ENCODE data around the gene CCL25. TPM values are rescaled to one million over a fixed set of nuclear protein-coding genes. Genes with fewer than 3 reads are reported as not detected.

CCL25 gene
- total and polyA plus RNA-seq, 4 donors, result 0.50 to 0.73 TPM; not detected in 2

- H3K36me3 ChIP-seq (ENCODE audit: control insufficient read depth, insufficient read depth, low read length), result peaks cover 69% of the 10 kb centered on the region
- no peak overlapping the region for H3K4me3 ChIP-seq (ENCODE audit: low read depth, low read length)
- no peak overlapping the region for H3K27ac ChIP-seq (ENCODE audit: low read depth, low read length)
- H3K9me3 ChIP-seq (ENCODE audit: control insufficient read depth, insufficient read depth, low read length), result no peaks in the 10 kb centered on the region
- no peaks in the 10 kb centered on the region for H3K4me1 ChIP-seq (ENCODE audit: control insufficient read depth, insufficient read depth, low read length)
- WGBS (ENCODE audit: insufficient coverage), result 89% methylated on average over 2 of the region's 2 CpGs
- no peak for DNase-seq (ENCODE audit: low read depth in 4 of 6, low spot score in 6 of 6)
- H3K27me3 ChIP-seq (ENCODE audit: control insufficient read depth, insufficient read depth, low read length), result no peaks in the 10 kb centered on the region
Observed at GRCh38 chr19:8107301-8107903, 54.8 kb downstream of the CCL25 start.

- WGBS (ENCODE audit: insufficient coverage), result 89% methylated on average over 18 of the region's 19 CpGs
- Histone ChIP-seq H3K9me3 (ENCODE audit: control insufficient read depth, insufficient read depth, low read length) (no peaks in the 10 kb centered on the region), H3K27me3 (ENCODE audit: control insufficient read depth, insufficient read depth, low read length) (no peaks in the 10 kb centered on the region), H3K4me3 (ENCODE audit: low read depth, low read length) (no peak overlapping the region), H3K36me3 (ENCODE audit: control insufficient read depth, insufficient read depth, low read length) (peaks cover 62% of the 10 kb centered on the region), H3K4me1 (ENCODE audit: control insufficient read depth, insufficient read depth, low read length) (no peaks in the 10 kb centered on the region), H3K27ac (ENCODE audit: low read depth, low read length) (no peak overlapping the region)
- no peak for DNase-seq (ENCODE audit: low read depth in 4 of 6, low spot score in 6 of 6)
Observed at GRCh38 chr19:8108560-8109445, 56.2 kb downstream of the CCL25 start.

- no peaks in the 10 kb centered on the region for H3K27me3 ChIP-seq (ENCODE audit: control insufficient read depth, insufficient read depth, low read length)
- no peaks in the 10 kb centered on the region for H3K9me3 ChIP-seq (ENCODE audit: control insufficient read depth, insufficient read depth, low read length)
- no peaks in the 10 kb centered on the region for H3K4me1 ChIP-seq (ENCODE audit: control insufficient read depth, insufficient read depth, low read length)
- no peak overlapping the region for H3K27ac ChIP-seq (ENCODE audit: low read depth, low read length)
- no peak for DNase-seq (ENCODE audit: low read depth in 4 of 6, low spot score in 6 of 6)
- H3K4me3 ChIP-seq (ENCODE audit: low read depth, low read length), result no peak overlapping the region
- WGBS (ENCODE audit: insufficient coverage), result 79% methylated on average over 6 of the region's 12 CpGs
- peaks cover 57% of the 10 kb centered on the region for H3K36me3 ChIP-seq (ENCODE audit: control insufficient read depth, insufficient read depth, low read length)
Observed at GRCh38 chr19:8109455-8109854, 56.9 kb downstream of the CCL25 start.

- Histone ChIP-seq H3K36me3 (ENCODE audit: control insufficient read depth, insufficient read depth, low read length) (peaks cover 58% of the 10 kb centered on the region), H3K4me1 (ENCODE audit: control insufficient read depth, insufficient read depth, low read length) (no peaks in the 10 kb centered on the region), H3K27ac (ENCODE audit: low read depth, low read length) (no peak overlapping the region), H3K27me3 (ENCODE audit: control insufficient read depth, insufficient read depth, low read length) (no peaks in the 10 kb centered on the region), H3K4me3 (ENCODE audit: low read depth, low read length) (no peak overlapping the region), H3K9me3 (ENCODE audit: control insufficient read depth, insufficient read depth, low read length) (no peaks in the 10 kb centered on the region)
- WGBS (ENCODE audit: insufficient coverage), result 100% methylated on average over 4 of the region's 7 CpGs
- DNase-seq (ENCODE audit: low read depth in 4 of 6, low spot score in 6 of 6), result no peak
Observed at GRCh38 chr19:8109890-8110662, 57.5 kb downstream of the CCL25 start.

GRCh38 chr19:8110931-8111330, 58.4 kb downstream of the CCL25 start:
- H3K9me3 ChIP-seq (ENCODE audit: control insufficient read depth, insufficient read depth, low read length), result no peaks in the 10 kb centered on the region
- no peak overlapping the region for H3K4me3 ChIP-seq (ENCODE audit: low read depth, low read length)
- DNase-seq (ENCODE audit: low read depth in 4 of 6, low spot score in 6 of 6), result no peak
- peaks cover 60% of the 10 kb centered on the region for H3K36me3 ChIP-seq (ENCODE audit: control insufficient read depth, insufficient read depth, low read length)
- WGBS (ENCODE audit: insufficient coverage), result 96% methylated on average over 16 of the region's 16 CpGs
- H3K27me3 ChIP-seq (ENCODE audit: control insufficient read depth, insufficient read depth, low read length), result no peaks in the 10 kb centered on the region
- no peak overlapping the region for H3K27ac ChIP-seq (ENCODE audit: low read depth, low read length)
- H3K4me1 ChIP-seq (ENCODE audit: control insufficient read depth, insufficient read depth, low read length), result no peaks in the 10 kb centered on the region

- no peaks in the 10 kb centered on the region for H3K27me3 ChIP-seq (ENCODE audit: control insufficient read depth, insufficient read depth, low read length)
- no peaks in the 10 kb centered on the region for H3K9me3 ChIP-seq (ENCODE audit: control insufficient read depth, insufficient read depth, low read length)
- no peak for DNase-seq (ENCODE audit: low read depth in 4 of 6, low spot score in 6 of 6)
- H3K4me1 ChIP-seq (ENCODE audit: control insufficient read depth, insufficient read depth, low read length), result no peaks in the 10 kb centered on the region
- peaks cover 60% of the 10 kb centered on the region for H3K36me3 ChIP-seq (ENCODE audit: control insufficient read depth, insufficient read depth, low read length)
- H3K4me3 ChIP-seq (ENCODE audit: low read depth, low read length), result no peak overlapping the region
- WGBS (ENCODE audit: insufficient coverage), result 97% methylated on average over 11 of the region's 16 CpGs
- H3K27ac ChIP-seq (ENCODE audit: low read depth, low read length), result no peak overlapping the region
Observed at GRCh38 chr19:8111376-8111775, 58.8 kb downstream of the CCL25 start.

Other genes starting within 250 kb of the CCL25 start
- 10 to 100 TPM; 28.4 to 36.1 TPM for gene EVI5L, start 222.5 kb upstream of the CCL25 start, total RNA-seq
- 100 to 1,000 TPM in 1 of 2 donors, 10 to 100 TPM in 1; 99.5 to 110 TPM for gene EVI5L, start 222.5 kb upstream of the CCL25 start, polyA plus RNA-seq (ENCODE audit: insufficient read length in 2 of 2)
- gene PRR36, start 178.4 kb upstream of the CCL25 start, total RNA-seq, result 1 to 10 TPM; 1.9 to 2.4 TPM
- gene PRR36, start 178.4 kb upstream of the CCL25 start, polyA plus RNA-seq (ENCODE audit: insufficient read length in 2 of 2), result 10 to 100 TPM; 59.4 to 59.7 TPM
- gene LRRC8E, start 164.2 kb upstream of the CCL25 start, total RNA-seq, result under 1 TPM; 0.40 to 0.66 TPM
- under 1 TPM in 1 of 2 donors, not detected in 1; 0.77 TPM for gene LRRC8E, start 164.2 kb upstream of the CCL25 start, polyA plus RNA-seq (ENCODE audit: insufficient read length in 2 of 2)
- gene MAP2K7, start 148.9 kb upstream of the CCL25 start, total RNA-seq, result 10 to 100 TPM in 1 of 2 donors, 1 to 10 TPM in 1; 8.1 to 12.7 TPM
- 10 to 100 TPM; 30.6 to 36.8 TPM for gene MAP2K7, start 148.9 kb upstream of the CCL25 start, polyA plus RNA-seq (ENCODE audit: insufficient read length in 2 of 2)
- 1 to 10 TPM in 1 of 2 donors, under 1 TPM in 1; 0.59 to 1.5 TPM for gene TGFBR3L, start 137.9 kb upstream of the CCL25 start, total RNA-seq
- gene TGFBR3L, start 137.9 kb upstream of the CCL25 start, polyA plus RNA-seq (ENCODE audit: insufficient read length in 2 of 2), result 1 to 10 TPM; 4.3 to 6.1 TPM
- 10 to 100 TPM in 1 of 2 donors, 1 to 10 TPM in 1; 5.7 to 11.0 TPM for gene SNAPC2, start 132.4 kb upstream of the CCL25 start, total RNA-seq
- gene SNAPC2, start 132.4 kb upstream of the CCL25 start, polyA plus RNA-seq (ENCODE audit: insufficient read length in 2 of 2), result 10 to 100 TPM; 21.3 to 27.1 TPM
- gene CTXN1, start 126.6 kb upstream of the CCL25 start, total RNA-seq, result 10 to 100 TPM in 1 of 2 donors, 1 to 10 TPM in 1; 4.3 to 14.7 TPM
- 100 to 1,000 TPM; 161 to 182 TPM for gene CTXN1, start 126.6 kb upstream of the CCL25 start, polyA plus RNA-seq (ENCODE audit: insufficient read length in 2 of 2)
- gene TIMM44, start 109.1 kb upstream of the CCL25 start, total RNA-seq, result 10 to 100 TPM; 25.5 to 47.0 TPM
- 10 to 100 TPM; 65.4 to 74.8 TPM for gene TIMM44, start 109.1 kb upstream of the CCL25 start, polyA plus RNA-seq (ENCODE audit: insufficient read length in 2 of 2)
- 10 to 100 TPM; 27.2 to 51.0 TPM for gene ELAVL1, start 47.1 kb upstream of the CCL25 start, total RNA-seq
- gene ELAVL1, start 47.1 kb upstream of the CCL25 start, polyA plus RNA-seq (ENCODE audit: insufficient read length in 2 of 2), result 10 to 100 TPM; 58.6 to 62.9 TPM
- 1 to 10 TPM; 7.5 to 9.0 TPM for gene FBN3, start 96.8 kb downstream of the CCL25 start, total RNA-seq
- gene FBN3, start 96.8 kb downstream of the CCL25 start, polyA plus RNA-seq (ENCODE audit: insufficient read length in 2 of 2), result 10 to 100 TPM; 20.0 to 31.7 TPM
- 10 to 100 TPM; 40.8 to 46.1 TPM for gene CERS4, start 156.6 kb downstream of the CCL25 start, total RNA-seq
- 10 to 100 TPM; 50.6 to 62.2 TPM for gene CERS4, start 156.6 kb downstream of the CCL25 start, polyA plus RNA-seq (ENCODE audit: insufficient read length in 2 of 2)